NCI-H345 treated with DMSO at 0.1 percent for 48 hours (cell line): ENCODE measurements around the gene OR2B3.
"Not testable (repeated sequence)": the region's sequence is repeated elsewhere in the genome, so short reads cannot be mapped to it uniquely, and the experiment has no call there.

ENCODE experiments used
- DNase-seq: peaks from one replicate; lab custom pipeline; 2025; ENCODE audit not compliant: unreplicated experiment; lab: John Stamatoyannopoulos, UW

Gene OR2B3, protein sequence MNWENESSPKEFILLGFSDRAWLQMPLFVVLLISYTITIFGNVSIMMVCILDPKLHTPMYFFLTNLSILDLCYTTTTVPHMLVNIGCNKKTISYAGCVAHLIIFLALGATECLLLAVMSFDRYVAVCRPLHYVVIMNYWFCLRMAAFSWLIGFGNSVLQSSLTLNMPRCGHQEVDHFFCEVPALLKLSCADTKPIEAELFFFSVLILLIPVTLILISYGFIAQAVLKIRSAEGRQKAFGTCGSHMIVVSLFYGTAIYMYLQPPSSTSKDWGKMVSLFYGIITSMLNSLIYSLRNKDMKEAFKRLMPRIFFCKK

DNA sequence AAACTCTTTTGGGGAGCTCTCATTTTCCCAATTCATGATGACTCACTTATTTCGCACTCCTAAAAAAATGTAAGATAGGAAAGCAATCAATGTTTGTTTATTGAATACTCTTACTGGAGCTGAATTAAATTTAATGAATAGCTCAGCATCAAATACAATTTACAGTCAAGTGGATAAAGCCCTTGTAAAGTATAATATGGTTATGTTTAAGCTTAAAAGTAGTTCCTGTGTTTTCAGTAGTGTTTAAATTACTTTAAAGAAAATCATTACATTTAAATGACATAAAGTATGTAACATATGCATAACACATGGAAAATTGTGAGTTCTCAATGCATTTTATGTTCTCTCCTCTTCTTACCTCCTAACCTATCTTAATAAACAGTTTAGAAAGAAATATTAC, at the start of gene OR2B3:
OR2B3 (minus strand) TSS at position 101 of the 400 bp plus-strand sequence; CDS start at position 36, 65 bp downstream.
- DNase-seq, result no peak

DNA sequence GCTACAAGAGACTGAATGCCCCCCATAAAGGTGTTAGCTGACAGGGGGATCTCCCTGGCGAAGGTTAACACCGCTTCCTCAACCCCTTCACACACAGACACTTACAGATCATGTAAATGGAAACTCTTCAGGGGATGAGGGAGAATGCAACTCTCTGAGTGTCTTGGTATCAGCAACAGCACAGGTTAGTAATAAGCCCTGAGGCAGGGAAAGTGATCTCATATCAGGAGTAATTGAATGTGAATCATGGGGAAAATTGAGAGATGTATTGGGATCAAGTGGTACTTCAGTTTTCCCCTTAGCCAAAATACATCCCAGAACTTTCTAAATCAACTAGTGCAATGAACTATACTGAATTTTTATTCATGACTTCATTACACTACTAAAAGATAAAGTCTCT, 44.6 kb upstream of the OR2B3 start:
- DNase-seq, result no peak

- no peak for DNase-seq
These were observed 43.5 kb upstream of the OR2B3 start for GRCh38 chr6:29130644-29131043.

GRCh38 chr6:29129326-29130012, 42.4 kb upstream of the OR2B3 start:
- no peak for DNase-seq

DNA sequence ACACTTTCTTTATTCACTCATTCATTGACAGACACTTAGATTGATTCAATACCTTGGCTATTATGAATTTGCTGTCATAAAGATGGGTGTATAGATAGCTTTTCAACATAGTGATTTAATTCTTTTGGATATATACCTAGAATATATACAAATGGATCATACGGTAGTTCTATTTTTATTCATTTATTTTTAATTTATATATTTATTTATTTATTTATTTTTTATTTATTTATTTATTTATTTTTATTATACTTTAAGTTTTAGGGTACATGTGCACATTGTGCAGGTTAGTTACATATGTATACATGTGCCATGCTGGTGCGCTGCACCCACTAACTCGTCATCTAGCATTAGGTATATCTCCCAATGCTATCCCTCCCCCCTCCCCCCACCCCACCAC, 27.9 kb upstream of the OR2B3 start:
- not testable (repeated sequence) for DNase-seq

DNA sequence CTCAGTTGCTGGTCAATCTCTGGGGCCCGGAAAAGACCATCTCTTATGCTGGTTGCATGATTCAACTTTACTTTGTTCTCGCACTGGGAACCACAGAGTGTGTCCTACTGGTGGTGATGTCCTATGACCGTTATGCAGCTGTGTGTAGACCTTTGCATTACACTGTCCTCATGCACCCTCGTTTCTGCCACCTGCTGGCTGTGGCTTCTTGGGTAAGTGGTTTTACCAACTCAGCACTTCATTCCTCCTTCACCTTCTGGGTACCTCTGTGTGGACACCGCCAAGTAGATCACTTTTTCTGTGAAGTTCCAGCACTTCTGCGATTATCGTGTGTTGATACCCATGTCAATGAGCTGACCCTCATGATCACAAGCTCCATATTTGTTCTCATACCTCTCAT, 25.0 kb upstream of the OR2B3 start:
- DNase-seq, result no peak

GRCh38 chr6:29107758-29108157, 20.6 kb upstream of the OR2B3 start, which contains the start of gene OR2J3:
Gene OR2J3, plus strand, starts transcription at chr6:29108058. Its CDS starts 3,833 bp downstream, at chr6:29111891.
- DNase-seq, result no peak

- no peak for DNase-seq
These were observed 12.1 kb upstream of the OR2B3 start, which contains the start of gene OR2J1 for GRCh38 chr6:29099190-29099589. Gene OR2J1, plus strand, starts transcription at chr6:29099490. Its CDS starts 1,453 bp downstream, at chr6:29100943.

- no peak for DNase-seq
These were observed 10.7 kb upstream of the OR2B3 start for GRCh38 chr6:29097803-29098202.

- no peak for DNase-seq
These were observed 5.8 kb upstream of the OR2B3 start for GRCh38 chr6:29092957-29093356.

GRCh38 chr6:29082457-29082856, 4.7 kb downstream of the OR2B3 start:
- DNase-seq, result no peak

- no peak for DNase-seq
These were observed 5.8 kb downstream of the OR2B3 start for GRCh38 chr6:29081312-29081711.

- DNase-seq, result no peak
These were observed 7.9 kb downstream of the OR2B3 start for GRCh38 chr6:29079203-29079602.

DNA sequence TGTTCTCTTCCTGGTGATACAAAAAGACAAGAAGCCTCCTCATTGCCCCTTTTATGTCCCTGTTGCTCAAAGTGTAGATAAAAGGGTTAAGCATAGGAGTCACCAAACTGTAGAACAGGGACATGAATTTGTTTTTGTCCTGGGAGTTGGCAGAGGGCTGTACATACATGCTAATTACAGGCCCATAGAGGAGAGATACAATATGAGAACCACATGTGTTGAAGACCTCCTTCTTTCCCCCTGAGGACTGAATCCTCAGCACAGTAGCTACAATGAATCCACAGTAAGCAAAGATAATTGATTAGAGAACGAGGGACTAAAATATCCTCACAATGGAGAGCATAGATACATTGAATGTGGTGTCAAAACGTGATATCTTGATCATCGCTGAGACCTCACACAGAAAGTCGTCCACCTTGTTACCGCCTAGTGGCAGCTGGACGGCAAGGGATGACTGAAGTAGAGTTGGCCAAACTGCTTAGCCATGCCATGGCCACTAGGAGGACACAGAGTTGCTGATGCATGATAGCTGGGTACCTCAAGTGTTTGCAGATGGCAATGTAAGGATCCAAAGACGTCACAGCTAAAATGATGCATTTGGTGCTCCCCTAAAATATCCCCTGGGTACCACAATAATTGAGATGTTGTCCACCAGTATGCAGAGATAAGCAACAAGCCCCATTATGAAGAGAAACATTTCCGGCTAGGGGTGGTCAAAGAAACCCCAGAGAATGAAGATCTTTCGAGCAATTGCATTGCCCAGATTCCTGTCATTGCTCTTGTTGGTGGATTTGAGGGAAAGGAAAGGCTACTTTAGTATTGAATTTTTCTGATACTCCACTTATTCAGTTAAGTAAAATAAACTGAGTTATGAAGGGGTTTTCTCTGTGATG, 15.0 kb downstream of the OR2B3 start:
- no peak for DNase-seq

DNA sequence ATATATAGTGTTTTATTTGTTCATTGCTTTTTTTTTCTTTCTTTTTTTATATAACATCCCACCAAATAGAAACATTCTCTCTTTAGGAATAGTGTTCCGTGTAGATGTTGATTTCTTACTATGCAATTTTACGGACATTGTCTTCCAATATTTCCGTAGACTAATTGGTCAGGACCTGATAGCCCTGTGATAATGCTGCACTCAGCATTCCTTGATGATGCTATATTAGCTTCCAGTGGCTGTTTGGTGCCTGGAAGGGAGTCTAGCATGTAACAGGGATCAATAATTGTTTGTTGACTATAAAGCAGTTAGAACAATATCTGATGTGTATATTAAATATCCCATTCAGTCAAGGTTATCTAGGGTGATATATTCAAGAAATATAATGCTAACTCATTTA, 35.4 kb downstream of the OR2B3 start:
- DNase-seq, result no peak

GRCh38 chr6:29045075-29045474, 42.0 kb downstream of the OR2B3 start, which contains the start of gene OR2W1:
Gene OR2W1, minus strand, starts transcription at chr6:29045175. Its CDS starts 0 bp downstream, at chr6:29045175.
- DNase-seq, result no peak
